NT2/D1 (cell line): Measurements from ENCODE around the gene KCP.

Experiments
- SUZ12 ChIP-seq: IDR thresholded peaks from 2 replicates; pipeline ENCODE4 v1.6.1; 2011; ENCODE audit not compliant: insufficient read length, insufficient read depth; ENCODE audit errors: extremely low read depth
- YY1 ChIP-seq: IDR thresholded peaks from 2 replicates; pipeline ENCODE4 v1.6.1; 2011; ENCODE audit not compliant: insufficient read length, insufficient read depth
- ZNF274 ChIP-seq: IDR thresholded peaks from 2 replicates; pipeline ENCODE4 v1.6.1; 2011; ENCODE audit warnings: mild to moderate bottlenecking, low read depth, low read length

GRCh38 chr7:128908750-128909624 is 1.5 kb downstream of the KCP start:
- TF ChIP-seq SUZ12 = no peak
- no peak for TF ChIP-seq ZNF274
- TF ChIP-seq YY1 = no peak
